HCT116 (cell line): ENCODE data around the gene MTG2. TPM values are rescaled to one million over a fixed set of nuclear protein-coding genes. Genes with fewer than 3 reads are reported as not detected.

Experiments
- ATAC-seq: fragments of 200-7000 bp; cut with Tn5 transposase; 2 replicates; pipeline ENCODE4 v1.9.1; 2020; ENCODE audit warnings: mild to moderate bottlenecking, moderate library complexity
- BruUV-seq: library from RNA; stranded (reverse); fragments of 400-500 nt; replicated peaks from 2 replicates; lab custom pipeline; 2021; lab: Mats Ljungman, UMichigan
- CTCF ChIA-PET: fragments of 300-600 bp; sonication (Branson Sonifier 250); formaldehyde crosslinking; loops from one replicate; lab custom pipeline; 2021; ENCODE audit warnings: antibody characterized with exemption; lab: Charles Lee
- POLR2A ChIA-PET: fragments of 300-600, 350-600 bp; sonication (Branson Sonifier 250); formaldehyde crosslinking; loops from one replicate; lab custom pipeline; 2021; ENCODE audit warnings: antibody characterized with exemption; lab: Charles Lee
- RAD21 ChIA-PET, 2 experiments: fragments of 300-600 bp; sonication (Branson Sonifier 250); formaldehyde crosslinking; loops; one replicate each; lab custom pipeline; 2023; ENCODE audit warnings: low total read pairs in 2 of 2; ENCODE audit not compliant: uncharacterized antibody in 2 of 2, unreplicated experiment in 2 of 2, low non-redundant PET in 1 of 2; lab: Charles Lee
- DNase-seq: peaks from one replicate; pipeline ENCODE4 v3.0.0-alpha.2; 2010; ENCODE audit warnings: low read depth, low spot score
- H2AFZ ChIP-seq: fragments of 200-600 bp; shearing (Covaris generic), sonication (generic); 2 replicates; pipeline ENCODE4 v1.6.1; 2017; ENCODE audit warnings: low read depth, mixed run types, mixed read lengths, antibody characterized with exemption, low read length; ENCODE audit not compliant: poor library complexity, severe bottlenecking
- H3K27ac ChIP-seq: 2 replicates; pipeline ENCODE4 v1.5.1; 2012; ENCODE audit warnings: low read depth, low read length
- H3K27me3 ChIP-seq: fragments of 200-600 bp; sonication (generic); 2 replicates; pipeline ENCODE4 v1.6.1; 2016; ENCODE audit warnings: mixed run types, low read length, mixed read lengths; ENCODE audit not compliant: insufficient read depth
- H3K36me3 ChIP-seq, 2 experiments: fragments of 200-500 bp in 1 of 2; fragments of 200-600 bp in 1 of 2; sonication (Bioruptor generic) in 1 of 2; sonication (generic) in 1 of 2; 2 replicates each; pipeline versions ENCODE4 v1.5.1 to v1.6.1; 2014 to 2016; ENCODE audit warnings: low read length in 2 of 2, inconsistent platforms in 1 of 2, mixed read lengths in 1 of 2, mixed run types in 1 of 2; ENCODE audit not compliant: insufficient read depth in 2 of 2, control insufficient read depth in 1 of 2
- H3K4me1 ChIP-seq, 2 experiments: fragments of 200-600 bp in 1 of 2; sonication (generic) in 1 of 2; 2 replicates each; pipeline versions ENCODE4 v1.5.1 to v1.6.1; 2012 to 2017; ENCODE audit warnings: low read length in 2 of 2, inconsistent platforms in 1 of 2, mild to moderate bottlenecking in 1 of 2, mixed read lengths in 1 of 2, mixed run types in 1 of 2, moderate library complexity in 1 of 2; ENCODE audit not compliant: insufficient read depth in 2 of 2, control insufficient read depth in 1 of 2
- H3K4me2 ChIP-seq: fragments of 200-600 bp; sonication (generic); 2 replicates; pipeline ENCODE4 v1.6.1; 2017; ENCODE audit warnings: mixed run types, low read length, mixed read lengths
- H3K4me3 ChIP-seq, 2 experiments: fragments of 200-600 bp in 1 of 2; sonication (generic) in 1 of 2; replicated peaks in 1 of 2; 2 replicates each; pipeline ENCODE4 v1.5.1; 2011 to 2016; ENCODE audit warnings: low read length in 2 of 2, control low read depth in 1 of 2, low read depth in 1 of 2, mild to moderate bottlenecking in 1 of 2, mixed read lengths in 1 of 2, mixed run types in 1 of 2
- H3K79me2 ChIP-seq: fragments of 200-600 bp; sonication (generic); 2 replicates; pipeline ENCODE4 v1.6.1; 2017; ENCODE audit warnings: mild to moderate bottlenecking, mixed run types, low read length, moderate library complexity, mixed read lengths; ENCODE audit not compliant: insufficient read depth
- H3K9ac ChIP-seq: fragments of 200-600 bp; sonication (generic); 2 replicates; pipeline ENCODE4 v1.6.1; 2016; ENCODE audit warnings: low read length, mixed read lengths
- H3K9me2 ChIP-seq: fragments of 200-600 bp; sonication (generic), shearing (Covaris generic); 2 replicates; pipeline ENCODE4 v1.6.1; 2017; ENCODE audit warnings: mixed run types, mild to moderate bottlenecking, moderate library complexity; ENCODE audit not compliant: insufficient read depth
- H3K9me3 ChIP-seq, 2 experiments: fragments of 200-500 bp in 1 of 2; fragments of 200-600 bp in 1 of 2; sonication (Bioruptor generic) in 1 of 2; sonication (generic) in 1 of 2; 2 replicates each; pipeline ENCODE4 v1.6.1; 2014 to 2017; ENCODE audit warnings: low read length in 2 of 2, mixed read lengths in 2 of 2, inconsistent platforms in 1 of 2, low read depth in 1 of 2, mild to moderate bottlenecking in 1 of 2, mixed run types in 1 of 2, moderate library complexity in 1 of 2; ENCODE audit not compliant: control insufficient read depth in 1 of 2, insufficient read depth in 1 of 2
- H4K20me1 ChIP-seq: fragments of 200-600 bp; sonication (generic), shearing (Covaris generic); 2 replicates; pipeline ENCODE4 v1.6.1; 2017; ENCODE audit warnings: mixed run types, mild to moderate bottlenecking, moderate library complexity; ENCODE audit not compliant: insufficient read depth
- ATF3 ChIP-seq: IDR thresholded peaks from 2 replicates; pipeline ENCODE4 v1.6.1; 2012
- EZH2 ChIP-seq: fragments of 200-600 bp; sonication (generic); IDR thresholded peaks from 2 replicates; pipeline ENCODE4 v1.6.1; 2017; ENCODE audit warnings: antibody characterized with exemption, mixed run types
- EZH2phosphoT487 ChIP-seq: fragments of 200-600 bp; IDR thresholded peaks from 2 replicates; pipeline ENCODE4 v1.6.1; 2018; ENCODE audit warnings: antibody characterized with exemption, borderline replicate concordance
- FOSL1 ChIP-seq: IDR thresholded peaks from 2 replicates; pipeline ENCODE4 v1.6.1; 2012; ENCODE audit warnings: low read depth
- MAX ChIP-seq: IDR thresholded peaks from 2 replicates; pipeline ENCODE4 v1.6.1; 2012
- POLR2A ChIP-seq: IDR thresholded peaks from 2 replicates; pipeline ENCODE4 v1.7.0; 2011; ENCODE audit warnings: borderline replicate concordance; ENCODE audit not compliant: insufficient read depth, insufficient read length; ENCODE audit errors: extremely low read depth
- POLR2AphosphoS5 ChIP-seq: IDR thresholded peaks from 2 replicates; pipeline ENCODE4 v1.6.1; 2011; ENCODE audit warnings: mild to moderate bottlenecking, low read depth, low read length, moderate library complexity
- REST ChIP-seq: IDR thresholded peaks from 2 replicates; pipeline ENCODE4 v1.6.1; 2012; ENCODE audit warnings: low read depth
- SIN3A ChIP-seq: IDR thresholded peaks from 2 replicates; pipeline ENCODE4 v1.6.1; 2012; ENCODE audit warnings: low read depth
- SP1 ChIP-seq: IDR thresholded peaks from 2 replicates; pipeline ENCODE4 v1.6.1; 2012; ENCODE audit warnings: low read depth
- TCF7L2 ChIP-seq: IDR thresholded peaks from 2 replicates; pipeline ENCODE4 v1.7.0; 2011; ENCODE audit warnings: borderline replicate concordance, inconsistent platforms; ENCODE audit not compliant: insufficient read depth, insufficient read length; ENCODE audit errors: extremely low read depth
- ZBTB33 ChIP-seq: IDR thresholded peaks from 2 replicates; pipeline ENCODE4 v1.6.1; 2011; ENCODE audit warnings: mild to moderate bottlenecking, low read length, moderate library complexity; ENCODE audit not compliant: insufficient replicate concordance; ENCODE audit errors: extremely low read depth
- intact Hi-C: fragments of 100-400 bp; cut with micrococcal nuclease; formaldehyde crosslinking; loops from 2 replicates; pipeline ENCODE4 v1.10.0; 2022
- total RNA-seq: library from RNA; stranded (reverse); gene quantifications from one replicate; pipeline ENCODE4 v1.2.1, GENCODE V29; 2021; ENCODE audit not compliant: unreplicated experiment

MTG2 gene
- total RNA-seq, 1 experiment from 2014 or later = 43.3 TPM

GRCh38 chr20:62236200-62236599, 53.4 kb downstream of the MTG2 start:
- H3K79me2 ChIP-seq = peaks cover 17% of the 10 kb centered on the region
- no peaks in the 10 kb centered on the region for H3K27me3 ChIP-seq
- H3K36me3 ChIP-seq = no peaks in the 10 kb centered on the region
- POLR2A ChIA-PET = no interaction called here
- H3K27ac ChIP-seq = no peak overlapping the region; the same call in 1 of the 2 replicates
- peaks cover 5 to 30% of the 10 kb centered on the region in 2 experiments; a peak in 3 of 4 replicates for H3K4me1 ChIP-seq
- DNase-seq (no peak), ATAC-seq (no peak)
- no TSS peak for BruUV-seq
- no peaks in the 10 kb centered on the region for H4K20me1 ChIP-seq
- H3K4me2 ChIP-seq = no peak overlapping the region
- H2AFZ ChIP-seq = no peak overlapping the region
- H3K9me3 ChIP-seq = no peaks in the 10 kb centered on the region
- CTCF ChIA-PET = no interaction called here
- intact Hi-C loops = no loop called here
- H3K4me3 ChIP-seq = no peak overlapping the region
- TF ChIP-seq ZBTB33 (no peak), EZH2 (no peak), MAX (no peak), SIN3A (no peak), POLR2A (no peak)
- TF ChIP-seq, all 23 proteins: peak for 0
- Histone ChIP-seq H3K9me2 (no peaks in the 10 kb centered on the region), H3K9ac (no peak overlapping the region)
- RAD21 ChIA-PET = no interaction called here

GRCh38 chr20:62236766-62237513, 54.1 kb downstream of the MTG2 start:
- no peak overlapping the region for H3K9ac ChIP-seq
- peak overlapping the region; percentile 53 for H3K4me2 ChIP-seq
- no peaks in the 10 kb centered on the region for H3K9me3 ChIP-seq
- TF ChIP-seq POLR2A = no peak
- no peak for TF ChIP-seq EZH2
- no peak for TF ChIP-seq EZH2phosphoT487
- TF ChIP-seq TCF7L2 = no peak
- TF ChIP-seq REST = no peak
- no peak for TF ChIP-seq FOSL1
- TF ChIP-seq ATF3 = no peak
- no peak for TF ChIP-seq POLR2AphosphoS5
- no peak for TF ChIP-seq SIN3A
- no peak for TF ChIP-seq SP1
- no peak overlapping the region for H2AFZ ChIP-seq
- H3K9me2 ChIP-seq = no peaks in the 10 kb centered on the region
- ChIA-PET CTCF (no interaction called here), RAD21 (no interaction called here), POLR2A (no interaction called here)
- H3K27me3 ChIP-seq = no peaks in the 10 kb centered on the region
- H4K20me1 ChIP-seq = no peaks in the 10 kb centered on the region
- H3K36me3 ChIP-seq = no peaks in the 10 kb centered on the region
- peaks cover 5 to 35% of the 10 kb centered on the region in 2 experiments; a peak in 3 of 4 replicates for H3K4me1 ChIP-seq
- no peak overlapping the region for H3K4me3 ChIP-seq
- peaks cover 21% of the 10 kb centered on the region for H3K79me2 ChIP-seq
- ATAC-seq (no peak), DNase-seq (no peak)
- peak overlapping the region; percentile 15; the same call in 1 of the 2 replicates for H3K27ac ChIP-seq
- intact Hi-C loops = no loop called here
- no TSS peak for BruUV-seq
